Lower leg skin (tissue), 4 donors: ENCODE results near the gene SFR1. TPM values are rescaled to one million over a fixed set of nuclear protein-coding genes. Genes with fewer than 3 reads are reported as not detected.

ENCODE experiments used
- DNase-seq, 2 donors: peaks; one replicate each; pipeline ENCODE4 v3.0.0-alpha.2; 2019; ENCODE audit warnings: low spot score in 2 of 2
- H3K4me3 ChIP-seq: fragments of 200-600 bp; sonication (generic); 2 replicates; pipeline ENCODE4 v1.5.1; 2017; ENCODE audit warnings: mild to moderate bottlenecking, low read depth; ENCODE audit not compliant: poor library complexity, severe bottlenecking
- CTCF ChIP-seq, 3 donors: fragments of 450-650 bp; IDR thresholded peaks; one replicate each; pipeline ENCODE4 v1.5.1; 2016; ENCODE audit warnings: antibody characterized with exemption in 3 of 3, mild to moderate bottlenecking in 3 of 3, moderate library complexity in 2 of 3
- POLR2A ChIP-seq, 2 donors: fragments of 450-650 bp; IDR thresholded peaks; one replicate each; pipeline ENCODE4 v1.6.1; 2016 to 2017; ENCODE audit warnings: antibody characterized with exemption in 2 of 2, mild to moderate bottlenecking in 1 of 2, moderate library complexity in 1 of 2
- WGBS, 2 donors: methylation state at CpG; one replicate each; pipeline ENCODE4 v1.1.5; 2018; 5-methylcytosine and 5-hydroxymethylcytosine counted together
- intact Hi-C: fragments of 100-400 bp; cut with DNase I; formaldehyde crosslinking; loops from one replicate; pipeline ENCODE4 v1.15.0; 2023; ENCODE audit warnings: low total_unique reads
- total RNA-seq, 4 donors: library from RNA; depleted of rRNA; stranded (reverse); fragments of >200 nt; gene quantifications; one replicate each; pipeline ENCODE4 v1.1.0, GENCODE V29; 2016

Gene SFR1
- total RNA-seq, 4 donors from 2014 or later = 2.1 to 10.0 (median 3.5) TPM

DNA sequence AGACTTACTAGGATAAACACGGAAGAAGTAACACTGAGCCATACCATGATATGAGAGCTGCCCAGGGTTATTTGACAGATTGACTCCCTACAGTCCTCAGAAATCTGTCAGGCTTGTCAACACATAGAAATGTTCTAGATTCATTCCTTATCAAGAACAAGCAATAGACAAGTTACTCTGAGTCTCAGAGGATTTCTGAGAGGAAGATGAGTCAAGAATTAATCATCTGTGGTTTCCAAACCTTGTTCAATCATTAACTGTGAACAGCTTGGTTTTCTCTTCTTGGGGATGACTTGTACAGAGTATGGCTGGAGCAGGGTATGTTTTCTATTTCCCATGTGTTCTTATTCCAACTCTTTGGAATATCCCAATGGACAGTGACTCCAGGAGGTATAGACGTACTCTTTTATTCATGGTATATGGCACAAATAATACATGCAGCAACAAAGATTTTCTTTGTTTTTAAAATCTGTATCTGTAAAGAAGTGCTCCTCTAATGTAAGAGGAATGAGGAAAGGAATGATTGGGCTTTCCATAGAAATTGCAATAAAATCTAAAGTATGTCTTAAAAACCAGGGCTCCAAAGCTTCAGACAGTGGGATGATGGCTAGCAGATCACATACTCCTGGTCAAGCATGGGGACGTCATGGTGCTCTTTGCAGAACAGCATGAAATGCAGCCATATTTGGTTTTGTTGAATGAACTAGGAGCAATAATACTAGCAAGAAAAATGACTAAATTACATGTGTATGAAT lies 11.9 kb upstream of the SFR1 start:
- no peak overlapping the region for H3K4me3 ChIP-seq
- WGBS, 2 donors = 61 to 81% methylated on average over 3 of the region's 3 CpGs
- DNase-seq = no peak
- intact Hi-C loops = no loop called here
- TF ChIP-seq CTCF (IDR thresholded peaks at IDR 0.05) (no peak), POLR2A (IDR thresholded peaks at IDR 0.05) (no peak)

DNA sequence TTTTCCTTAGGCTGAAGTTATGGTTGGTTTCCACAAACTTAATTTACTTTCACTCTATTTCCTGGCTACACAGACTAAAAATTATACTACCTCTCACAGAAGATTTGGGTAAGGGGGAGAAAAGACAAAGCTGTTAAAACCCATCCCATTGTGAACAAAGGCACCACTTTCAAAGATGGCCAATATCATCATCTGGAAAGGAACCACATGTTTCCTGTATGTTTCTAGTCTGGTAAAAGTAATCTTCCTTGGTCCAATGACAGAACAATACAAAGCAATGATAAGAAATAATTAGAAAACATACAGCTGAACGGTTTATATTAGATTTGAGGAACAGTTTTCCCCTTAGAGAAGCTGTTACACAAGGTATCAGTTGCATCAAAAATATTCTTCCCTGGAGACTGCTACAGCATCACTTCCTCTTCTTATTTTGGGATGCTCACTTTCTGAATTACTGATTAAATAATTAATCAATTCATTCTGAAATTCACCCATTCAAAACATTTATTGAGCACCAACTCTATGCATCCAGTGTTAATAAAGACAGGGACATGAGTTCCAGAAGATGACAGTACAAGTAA lies 8.5 kb upstream of the SFR1 start:
- no peak for DNase-seq
- 55 to 64% methylated on average over 1 of the region's 1 CpG for WGBS, 2 donors
- H3K4me3 ChIP-seq = no peak overlapping the region
- TF ChIP-seq POLR2A (IDR thresholded peaks at IDR 0.05) = no peak
- intact Hi-C loops = no loop called here

DNA sequence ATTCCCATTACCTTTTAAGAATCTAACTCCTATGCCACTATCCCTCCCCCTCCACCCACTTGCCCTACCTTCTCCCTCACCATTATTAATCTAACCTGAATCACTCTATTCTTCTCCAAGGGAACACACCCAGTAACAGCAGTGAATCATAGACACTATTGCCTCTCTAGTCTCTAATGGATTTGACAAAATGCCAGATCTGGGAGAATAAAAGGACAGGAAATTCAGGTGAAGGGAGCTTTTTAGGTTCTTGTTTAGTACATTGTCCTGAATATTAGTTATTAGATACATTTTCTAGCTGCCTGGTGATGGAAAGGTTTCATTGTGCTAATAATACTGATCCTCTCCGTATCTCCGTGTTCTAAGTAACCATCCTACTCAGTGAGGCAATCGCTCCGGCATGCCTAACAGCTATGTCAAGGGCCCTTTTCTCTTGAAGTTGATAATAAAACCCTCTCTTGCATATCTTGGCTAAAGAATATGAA lies 4.1 kb upstream of the SFR1 start:
- intact Hi-C loops = no loop called here
- no peak for TF ChIP-seq POLR2A (IDR thresholded peaks at IDR 0.05)
- TF ChIP-seq CTCF (IDR thresholded peaks at IDR 0.05) = no peak
- DNase-seq = no peak
- H3K4me3 ChIP-seq = no peak overlapping the region
- WGBS, 2 donors = 58 to 64% methylated on average over 4 of the region's 4 CpGs

- TF ChIP-seq POLR2A (IDR thresholded peaks at IDR 0.05) (no peak), CTCF (IDR thresholded peaks at IDR 0.05) (no peak)
- H3K4me3 ChIP-seq = no peak overlapping the region
- intact Hi-C loops = no loop called here
- no peak for DNase-seq
- 42 to 43% methylated on average over 3 of the region's 3 CpGs for WGBS, 2 donors
Measured at GRCh38 chr10:104119996-104120395, 2.0 kb upstream of the SFR1 start.

GRCh38 chr10:104120512-104120902 lies 1.5 kb upstream of the SFR1 start:
- WGBS, 2 donors = 24 to 27% methylated on average over 2 of the region's 2 CpGs
- H3K4me3 ChIP-seq = no peak overlapping the region
- TF ChIP-seq CTCF (IDR thresholded peaks at IDR 0.05) (no peak), POLR2A (IDR thresholded peaks at IDR 0.05) (no peak)
- intact Hi-C loops = no loop called here
- no peak for DNase-seq

DNA sequence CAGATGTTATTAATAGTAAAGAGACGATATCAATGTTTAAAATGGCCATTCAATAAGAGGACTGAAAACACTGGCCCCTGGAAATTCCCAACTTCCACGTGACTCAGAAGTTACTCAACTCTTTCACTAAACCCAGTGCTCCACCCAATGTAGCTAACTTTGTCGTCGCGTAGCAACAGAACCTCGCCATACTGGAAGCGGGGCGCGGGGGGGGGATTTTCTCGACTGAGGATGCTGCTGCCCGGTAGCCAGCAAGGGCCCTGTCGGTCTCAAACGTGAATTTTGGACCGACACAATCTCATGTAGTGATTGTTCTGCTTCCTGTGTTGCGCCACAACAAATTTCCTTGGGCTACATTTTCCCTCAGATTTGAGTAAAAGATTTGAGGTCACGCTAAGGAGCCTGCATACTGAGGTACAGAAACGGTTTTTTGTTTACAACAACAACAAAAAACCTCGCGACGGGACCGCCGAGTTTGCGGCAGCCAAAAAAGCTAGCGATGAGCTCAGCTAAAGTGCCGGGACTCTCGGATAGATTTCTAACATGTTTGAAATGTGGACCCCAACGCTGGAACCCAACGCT lies 977 bp upstream of the SFR1 start:
- WGBS, 2 donors = 0% methylated on average over 28 of the region's 28 CpGs

More for the DNA sequence above, 977 bp upstream of the SFR1 start:
- peak overlapping the region; percentile 62 for H3K4me3 ChIP-seq
- intact Hi-C loops = no loop called here
- DNase-seq = peak; percentile 96 to 98
- TF ChIP-seq CTCF (IDR thresholded peaks at IDR 0.05) (no peak), POLR2A (IDR thresholded peaks at IDR 0.05) (no peak)
